ENCODE measurements around the gene TMEM145. TPM values are rescaled to one million over a fixed set of nuclear protein-coding genes. Genes with fewer than 3 reads are reported as not detected.

The TMEM145 gene
- total and polyA plus RNA-seq, 10 of the 15 experiments (the other 5 are each of a cell fraction or from before 2014, with no cell fraction given): 0.04 to 0.97 (median 0.16) TPM; not detected in 4

DNA sequence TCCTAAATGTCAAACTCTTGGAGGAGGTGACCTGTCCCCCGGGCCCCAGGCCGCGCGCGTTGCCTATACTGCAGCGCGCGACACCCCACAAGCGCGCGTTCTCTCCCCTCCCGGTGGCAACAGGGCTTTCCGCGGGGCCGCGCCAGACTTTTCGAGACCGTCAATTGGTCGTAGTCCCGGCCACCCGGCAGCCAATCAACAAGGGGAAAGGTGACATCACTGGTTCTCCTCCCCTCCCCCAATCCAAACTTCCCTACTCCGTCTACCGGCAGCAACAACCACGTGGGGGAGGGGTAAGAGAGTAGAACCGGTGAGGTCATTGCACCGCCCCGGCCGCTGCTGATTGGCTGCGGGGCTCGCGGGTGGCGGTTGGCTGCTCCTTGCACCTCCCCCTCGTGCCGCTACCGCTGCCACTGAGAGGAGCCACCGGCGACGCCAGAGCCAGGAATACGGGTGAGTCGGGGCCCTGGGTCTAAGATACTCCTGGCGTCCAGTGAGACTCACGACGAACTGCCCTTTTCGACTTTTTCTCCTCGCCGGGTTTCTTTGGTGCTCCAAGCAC is 44.9 kb upstream of the TMEM145 start (continued):
- TF ChIP-seq, protein P1, sequence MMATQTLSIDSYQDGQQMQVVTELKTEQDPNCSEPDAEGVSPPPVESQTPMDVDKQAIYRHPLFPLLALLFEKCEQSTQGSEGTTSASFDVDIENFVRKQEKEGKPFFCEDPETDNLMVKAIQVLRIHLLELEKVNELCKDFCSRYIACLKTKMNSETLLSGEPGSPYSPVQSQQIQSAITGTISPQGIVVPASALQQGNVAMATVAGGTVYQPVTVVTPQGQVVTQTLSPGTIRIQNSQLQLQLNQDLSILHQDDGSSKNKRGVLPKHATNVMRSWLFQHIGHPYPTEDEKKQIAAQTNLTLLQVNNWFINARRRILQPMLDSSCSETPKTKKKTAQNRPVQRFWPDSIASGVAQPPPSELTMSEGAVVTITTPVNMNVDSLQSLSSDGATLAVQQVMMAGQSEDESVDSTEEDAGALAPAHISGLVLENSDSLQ (IDR thresholded peaks at IDR 0.05): no peak
- TF ChIP-seq CHD1 (IDR thresholded peaks at IDR 0.05; ENCODE audit: low read depth, low read length): no peak
- no peak for TF ChIP-seq SMC3 (IDR thresholded peaks at IDR 0.05; ENCODE audit: borderline replicate concordance, low read length)
- TF ChIP-seq, protein P2, sequence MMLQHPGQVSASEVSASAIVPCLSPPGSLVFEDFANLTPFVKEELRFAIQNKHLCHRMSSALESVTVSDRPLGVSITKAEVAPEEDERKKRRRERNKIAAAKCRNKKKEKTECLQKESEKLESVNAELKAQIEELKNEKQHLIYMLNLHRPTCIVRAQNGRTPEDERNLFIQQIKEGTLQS (IDR thresholded peaks at IDR 0.05; ENCODE audit: borderline replicate concordance, extremely low read depth, low read depth, low read length): no peak
- TF ChIP-seq, protein P3, sequence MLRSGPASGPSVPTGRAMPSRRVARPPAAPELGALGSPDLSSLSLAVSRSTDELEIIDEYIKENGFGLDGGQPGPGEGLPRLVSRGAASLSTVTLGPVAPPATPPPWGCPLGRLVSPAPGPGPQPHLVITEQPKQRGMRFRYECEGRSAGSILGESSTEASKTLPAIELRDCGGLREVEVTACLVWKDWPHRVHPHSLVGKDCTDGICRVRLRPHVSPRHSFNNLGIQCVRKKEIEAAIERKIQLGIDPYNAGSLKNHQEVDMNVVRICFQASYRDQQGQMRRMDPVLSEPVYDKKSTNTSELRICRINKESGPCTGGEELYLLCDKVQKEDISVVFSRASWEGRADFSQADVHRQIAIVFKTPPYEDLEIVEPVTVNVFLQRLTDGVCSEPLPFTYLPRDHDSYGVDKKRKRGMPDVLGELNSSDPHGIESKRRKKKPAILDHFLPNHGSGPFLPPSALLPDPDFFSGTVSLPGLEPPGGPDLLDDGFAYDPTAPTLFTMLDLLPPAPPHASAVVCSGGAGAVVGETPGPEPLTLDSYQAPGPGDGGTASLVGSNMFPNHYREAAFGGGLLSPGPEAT (IDR thresholded peaks at IDR 0.05; ENCODE audit: low read depth): 0 out of 2 replicates have a peak, but pooled peaks have one; percentile 26
- TF ChIP-seq YBX1 (IDR thresholded peaks at IDR 0.05): no peak
- no peak for TF ChIP-seq LARP7 (IDR thresholded peaks at IDR 0.05)
- no peak for TF ChIP-seq MYC (IDR thresholded peaks at IDR 0.05; ENCODE audit: insufficient read depth, insufficient read length, insufficient replicate concordance, low read length, severe bottlenecking)
- TF ChIP-seq, protein P4, sequence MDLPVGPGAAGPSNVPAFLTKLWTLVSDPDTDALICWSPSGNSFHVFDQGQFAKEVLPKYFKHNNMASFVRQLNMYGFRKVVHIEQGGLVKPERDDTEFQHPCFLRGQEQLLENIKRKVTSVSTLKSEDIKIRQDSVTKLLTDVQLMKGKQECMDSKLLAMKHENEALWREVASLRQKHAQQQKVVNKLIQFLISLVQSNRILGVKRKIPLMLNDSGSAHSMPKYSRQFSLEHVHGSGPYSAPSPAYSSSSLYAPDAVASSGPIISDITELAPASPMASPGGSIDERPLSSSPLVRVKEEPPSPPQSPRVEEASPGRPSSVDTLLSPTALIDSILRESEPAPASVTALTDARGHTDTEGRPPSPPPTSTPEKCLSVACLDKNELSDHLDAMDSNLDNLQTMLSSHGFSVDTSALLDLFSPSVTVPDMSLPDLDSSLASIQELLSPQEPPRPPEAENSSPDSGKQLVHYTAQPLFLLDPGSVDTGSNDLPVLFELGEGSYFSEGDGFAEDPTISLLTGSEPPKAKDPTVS (IDR thresholded peaks at IDR 0.05; ENCODE audit: low read depth, low read length): no peak
- peak; percentile 59 for TF ChIP-seq SP1 (IDR thresholded peaks at IDR 0.05; ENCODE audit: low read depth, low read length)
- no peak for TF ChIP-seq ZNF384 (IDR thresholded peaks at IDR 0.05; ENCODE audit: borderline replicate concordance, low read depth, low read length)
- no peak; the same call in 1 of the 2 replicates for TF ChIP-seq NFIC (IDR thresholded peaks at IDR 0.05; ENCODE audit: low read depth, low read length)
- TF ChIP-seq CBFB (IDR thresholded peaks at IDR 0.05; ENCODE audit: low read depth): peak; percentile 40; the same call in 1 of the 2 replicates
- peak; percentile 92 for TF ChIP-seq CHD2 (IDR thresholded peaks at IDR 0.05; ENCODE audit: borderline replicate concordance, low read depth, low read length)
- TF ChIP-seq JUNB (IDR thresholded peaks at IDR 0.05): peak; percentile 55
- TF ChIP-seq, protein P5, sequence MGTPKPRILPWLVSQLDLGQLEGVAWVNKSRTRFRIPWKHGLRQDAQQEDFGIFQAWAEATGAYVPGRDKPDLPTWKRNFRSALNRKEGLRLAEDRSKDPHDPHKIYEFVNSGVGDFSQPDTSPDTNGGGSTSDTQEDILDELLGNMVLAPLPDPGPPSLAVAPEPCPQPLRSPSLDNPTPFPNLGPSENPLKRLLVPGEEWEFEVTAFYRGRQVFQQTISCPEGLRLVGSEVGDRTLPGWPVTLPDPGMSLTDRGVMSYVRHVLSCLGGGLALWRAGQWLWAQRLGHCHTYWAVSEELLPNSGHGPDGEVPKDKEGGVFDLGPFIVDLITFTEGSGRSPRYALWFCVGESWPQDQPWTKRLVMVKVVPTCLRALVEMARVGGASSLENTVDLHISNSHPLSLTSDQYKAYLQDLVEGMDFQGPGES (IDR thresholded peaks at IDR 0.05): no peak
- TF ChIP-seq, protein P6, sequence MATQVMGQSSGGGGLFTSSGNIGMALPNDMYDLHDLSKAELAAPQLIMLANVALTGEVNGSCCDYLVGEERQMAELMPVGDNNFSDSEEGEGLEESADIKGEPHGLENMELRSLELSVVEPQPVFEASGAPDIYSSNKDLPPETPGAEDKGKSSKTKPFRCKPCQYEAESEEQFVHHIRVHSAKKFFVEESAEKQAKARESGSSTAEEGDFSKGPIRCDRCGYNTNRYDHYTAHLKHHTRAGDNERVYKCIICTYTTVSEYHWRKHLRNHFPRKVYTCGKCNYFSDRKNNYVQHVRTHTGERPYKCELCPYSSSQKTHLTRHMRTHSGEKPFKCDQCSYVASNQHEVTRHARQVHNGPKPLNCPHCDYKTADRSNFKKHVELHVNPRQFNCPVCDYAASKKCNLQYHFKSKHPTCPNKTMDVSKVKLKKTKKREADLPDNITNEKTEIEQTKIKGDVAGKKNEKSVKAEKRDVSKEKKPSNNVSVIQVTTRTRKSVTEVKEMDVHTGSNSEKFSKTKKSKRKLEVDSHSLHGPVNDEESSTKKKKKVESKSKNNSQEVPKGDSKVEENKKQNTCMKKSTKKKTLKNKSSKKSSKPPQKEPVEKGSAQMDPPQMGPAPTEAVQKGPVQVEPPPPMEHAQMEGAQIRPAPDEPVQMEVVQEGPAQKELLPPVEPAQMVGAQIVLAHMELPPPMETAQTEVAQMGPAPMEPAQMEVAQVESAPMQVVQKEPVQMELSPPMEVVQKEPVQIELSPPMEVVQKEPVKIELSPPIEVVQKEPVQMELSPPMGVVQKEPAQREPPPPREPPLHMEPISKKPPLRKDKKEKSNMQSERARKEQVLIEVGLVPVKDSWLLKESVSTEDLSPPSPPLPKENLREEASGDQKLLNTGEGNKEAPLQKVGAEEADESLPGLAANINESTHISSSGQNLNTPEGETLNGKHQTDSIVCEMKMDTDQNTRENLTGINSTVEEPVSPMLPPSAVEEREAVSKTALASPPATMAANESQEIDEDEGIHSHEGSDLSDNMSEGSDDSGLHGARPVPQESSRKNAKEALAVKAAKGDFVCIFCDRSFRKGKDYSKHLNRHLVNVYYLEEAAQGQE (IDR thresholded peaks at IDR 0.05; ENCODE audit: low read depth, low read length): no peak
- no peak for TF ChIP-seq WRNIP1 (IDR thresholded peaks at IDR 0.05; ENCODE audit: borderline replicate concordance, low read depth, low read length)
- no peak for TF ChIP-seq POLR2AphosphoS2 (IDR thresholded peaks at IDR 0.05; ENCODE audit: low read depth, low read length)
- no peak for TF ChIP-seq SUPT20H (IDR thresholded peaks at IDR 0.05; ENCODE audit: borderline replicate concordance, control insufficient read depth, low read depth, low read length)
- TF ChIP-seq FOS (IDR thresholded peaks at IDR 0.05; ENCODE audit: borderline replicate concordance, extremely low read depth, insufficient read length): no peak
- TF ChIP-seq ZNF274 (IDR thresholded peaks at IDR 0.05; ENCODE audit: insufficient read depth, insufficient read length): no peak

Measured in GM12878 (cell line).